ENCODE measurements around the gene USP5.

Gene USP5

DNA sequence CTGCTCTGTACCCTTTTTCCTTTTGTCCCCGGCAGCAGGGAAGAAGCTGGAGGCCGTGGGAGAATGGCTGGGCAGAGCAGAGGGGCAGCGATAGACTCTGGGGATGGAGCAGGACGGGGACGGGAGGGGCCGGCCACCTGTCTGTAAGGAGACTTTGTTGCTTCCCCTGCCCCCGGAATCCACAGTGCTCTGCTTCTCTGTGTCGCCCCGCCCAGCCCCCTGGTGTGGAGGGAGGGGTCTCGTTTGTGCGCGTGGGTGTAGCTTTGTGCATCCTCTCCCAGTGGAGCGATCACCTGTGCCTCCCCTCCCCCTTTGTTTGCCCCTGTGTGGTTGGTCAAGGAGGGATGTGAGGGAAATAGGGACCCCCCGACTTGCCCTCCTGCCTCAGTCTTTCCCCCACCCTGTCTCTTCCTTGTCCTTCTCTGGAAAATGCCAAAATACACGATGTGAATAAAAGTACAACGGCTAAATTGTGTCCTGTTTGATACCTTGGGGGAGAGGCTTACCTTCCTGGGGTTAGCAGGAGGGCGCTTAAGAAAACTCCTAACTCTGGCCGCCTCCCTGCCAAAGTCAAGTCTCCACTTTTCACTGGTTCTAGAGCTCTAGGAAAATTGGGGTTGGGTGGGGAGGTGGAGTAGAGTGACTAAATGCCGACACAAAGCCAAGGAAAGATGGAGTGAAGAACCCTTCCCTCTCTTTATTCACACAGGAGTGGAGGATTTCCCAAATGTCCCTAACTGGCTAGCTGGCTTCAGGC lies 14.4 kb downstream of the USP5 start:
- peak overlapping the region; percentile 99 for H3K4me3 ChIP-seq (ENCODE audit: low read length)
- peaks cover 32% of the 10 kb centered on the region for H3K4me1 ChIP-seq (ENCODE audit: control insufficient read depth, low read length)
- H3K27ac ChIP-seq (ENCODE audit: low read depth, low read length) = no peak overlapping the region
- peaks cover 23% of the 10 kb centered on the region for H3F3A ChIP-seq (ENCODE audit: control insufficient read depth, insufficient read depth)
- no peaks in the 10 kb centered on the region; the same call in 1 of the 2 replicates for H3K27me3 ChIP-seq (ENCODE audit: control insufficient read depth, low read length)
- H3K9me3 ChIP-seq (ENCODE audit: control insufficient read depth, insufficient read depth, low read length) = no peaks in the 10 kb centered on the region
- H3K79me2 ChIP-seq (ENCODE audit: control insufficient read depth, low read length) = peaks cover 34% of the 10 kb centered on the region
- peak overlapping the region; percentile 88 for H3K4me2 ChIP-seq (ENCODE audit: low read length)
- no peaks in the 10 kb centered on the region for H3K9me2 ChIP-seq (replicated peaks; ENCODE audit: control insufficient read depth, low read length)
- H3K36me3 ChIP-seq (ENCODE audit: control insufficient read depth, low read length) = peaks cover 90% of the 10 kb centered on the region
- peaks cover 20% of the 10 kb centered on the region for H4K20me1 ChIP-seq (ENCODE audit: control insufficient read depth, insufficient read depth, low read depth, low read length)
- no peak for TF ChIP-seq EZH2phosphoT487 (IDR thresholded peaks at IDR 0.05; ENCODE audit: borderline replicate concordance, low read length)
- TF ChIP-seq, protein P1, sequence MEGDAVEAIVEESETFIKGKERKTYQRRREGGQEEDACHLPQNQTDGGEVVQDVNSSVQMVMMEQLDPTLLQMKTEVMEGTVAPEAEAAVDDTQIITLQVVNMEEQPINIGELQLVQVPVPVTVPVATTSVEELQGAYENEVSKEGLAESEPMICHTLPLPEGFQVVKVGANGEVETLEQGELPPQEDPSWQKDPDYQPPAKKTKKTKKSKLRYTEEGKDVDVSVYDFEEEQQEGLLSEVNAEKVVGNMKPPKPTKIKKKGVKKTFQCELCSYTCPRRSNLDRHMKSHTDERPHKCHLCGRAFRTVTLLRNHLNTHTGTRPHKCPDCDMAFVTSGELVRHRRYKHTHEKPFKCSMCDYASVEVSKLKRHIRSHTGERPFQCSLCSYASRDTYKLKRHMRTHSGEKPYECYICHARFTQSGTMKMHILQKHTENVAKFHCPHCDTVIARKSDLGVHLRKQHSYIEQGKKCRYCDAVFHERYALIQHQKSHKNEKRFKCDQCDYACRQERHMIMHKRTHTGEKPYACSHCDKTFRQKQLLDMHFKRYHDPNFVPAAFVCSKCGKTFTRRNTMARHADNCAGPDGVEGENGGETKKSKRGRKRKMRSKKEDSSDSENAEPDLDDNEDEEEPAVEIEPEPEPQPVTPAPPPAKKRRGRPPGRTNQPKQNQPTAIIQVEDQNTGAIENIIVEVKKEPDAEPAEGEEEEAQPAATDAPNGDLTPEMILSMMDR (IDR thresholded peaks at IDR 0.05; ENCODE audit: low read depth, low read length, poor library complexity, severe bottlenecking) = no peak

DNA sequence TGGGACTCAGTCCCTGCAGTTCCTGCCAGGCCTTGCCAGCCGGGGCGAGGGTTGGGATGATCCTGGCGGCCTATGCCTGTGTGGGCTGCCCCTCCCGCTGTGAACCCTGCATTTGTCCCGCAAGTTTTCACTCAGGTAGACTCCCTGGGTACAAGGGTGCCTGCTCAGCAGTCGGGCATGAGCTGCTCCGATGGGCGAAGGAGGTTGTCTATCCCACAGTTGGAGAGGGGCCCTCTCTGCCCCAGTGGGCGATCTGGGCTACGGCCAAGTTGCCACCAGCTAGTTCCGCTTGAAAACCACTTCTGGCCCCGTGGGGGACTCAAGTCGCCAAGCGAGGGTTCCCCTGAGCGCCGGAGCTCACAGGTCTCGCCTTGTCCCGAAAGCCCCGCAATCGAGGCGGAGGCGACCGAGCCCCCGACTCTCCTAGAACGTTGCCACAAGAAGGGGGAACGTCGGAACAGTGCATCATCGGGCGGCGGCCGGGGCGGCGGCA lies 15.0 kb downstream of the USP5 start:
- Histone ChIP-seq H3K27me3 (ENCODE audit: control insufficient read depth, low read length) (no peaks in the 10 kb centered on the region; the same call in 1 of the 2 replicates), H3K36me3 (ENCODE audit: control insufficient read depth, low read length) (peaks cover 91% of the 10 kb centered on the region), H3K4me1 (ENCODE audit: control insufficient read depth, low read length) (peaks cover 39% of the 10 kb centered on the region), H3K4me3 (ENCODE audit: low read length) (peak overlapping the region; percentile 99), H4K20me1 (ENCODE audit: control insufficient read depth, insufficient read depth, low read depth, low read length) (peaks cover 20% of the 10 kb centered on the region), H3K27ac (ENCODE audit: low read depth, low read length) (peak overlapping the region; percentile 14; the same call in 1 of the 2 replicates), H3K9me3 (ENCODE audit: control insufficient read depth, insufficient read depth, low read length) (no peaks in the 10 kb centered on the region), H3F3A (ENCODE audit: control insufficient read depth, insufficient read depth) (peaks cover 29% of the 10 kb centered on the region), H3K79me2 (ENCODE audit: control insufficient read depth, low read length) (peaks cover 34% of the 10 kb centered on the region), H3K9me2 (replicated peaks; ENCODE audit: control insufficient read depth, low read length) (no peaks in the 10 kb centered on the region), H3K4me2 (ENCODE audit: low read length) (peak overlapping the region; percentile 88)
- TF ChIP-seq, protein P1 (IDR thresholded peaks at IDR 0.05; ENCODE audit: low read depth, low read length, poor library complexity, severe bottlenecking) = no peak
- no peak for TF ChIP-seq EZH2phosphoT487 (IDR thresholded peaks at IDR 0.05; ENCODE audit: borderline replicate concordance, low read length)

DNA sequence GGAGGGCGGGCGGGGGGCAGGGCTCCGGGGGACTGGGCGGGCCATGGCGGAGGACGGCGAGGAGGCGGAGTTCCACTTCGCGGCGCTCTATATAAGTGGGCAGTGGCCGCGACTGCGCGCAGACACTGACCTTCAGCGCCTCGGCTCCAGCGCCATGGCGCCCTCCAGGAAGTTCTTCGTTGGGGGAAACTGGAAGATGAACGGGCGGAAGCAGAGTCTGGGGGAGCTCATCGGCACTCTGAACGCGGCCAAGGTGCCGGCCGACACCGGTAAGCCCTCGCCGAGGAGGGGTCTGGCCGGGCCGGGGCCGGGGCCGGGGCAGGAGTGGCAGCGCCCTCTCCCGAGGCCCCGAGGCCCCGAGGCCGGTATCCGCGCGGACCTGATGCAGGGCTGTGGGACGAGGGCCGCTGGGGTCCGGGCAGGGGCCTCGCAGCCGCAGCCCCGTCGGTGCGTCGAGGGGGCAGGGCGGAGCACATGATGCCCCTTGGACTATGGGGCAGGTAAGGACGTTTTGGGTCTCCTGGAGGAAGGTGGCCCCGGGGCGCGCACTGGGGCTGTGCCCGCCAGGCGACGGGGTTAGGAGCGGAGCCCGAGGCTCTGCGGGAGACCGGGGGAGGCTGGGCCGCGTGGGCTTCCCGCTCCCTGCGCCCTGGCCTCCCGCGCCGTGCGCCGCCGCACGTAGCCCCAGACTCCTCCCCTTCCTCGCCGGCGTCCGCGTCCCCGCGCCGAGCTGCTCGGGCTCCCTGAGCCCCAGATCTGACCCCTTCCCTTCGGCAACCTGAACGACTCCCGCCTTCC lies 15.7 kb downstream of the USP5 start, which contains the start of gene TPI1:
TSS of gene TPI1 (plus strand) at position 119 of the 798 bp plus-strand sequence. CDS start at position 155, 36 bp downstream.
- TF ChIP-seq, protein P1 (IDR thresholded peaks at IDR 0.05; ENCODE audit: low read depth, low read length, poor library complexity, severe bottlenecking) = no peak
- no peak for TF ChIP-seq EZH2phosphoT487 (IDR thresholded peaks at IDR 0.05; ENCODE audit: borderline replicate concordance, low read length)
- Histone ChIP-seq H3K4me1 (ENCODE audit: control insufficient read depth, low read length) (peaks cover 45% of the 10 kb centered on the region), H3K27me3 (ENCODE audit: control insufficient read depth, low read length) (no peaks in the 10 kb centered on the region; the same call in 1 of the 2 replicates), H3K36me3 (ENCODE audit: control insufficient read depth, low read length) (peaks cover 90% of the 10 kb centered on the region), H3K4me3 (ENCODE audit: low read length) (peak within 1 kb of the TSS; percentile 99), H3K9me2 (replicated peaks; ENCODE audit: control insufficient read depth, low read length) (no peaks in the 10 kb centered on the region), H3K79me2 (ENCODE audit: control insufficient read depth, low read length) (peaks cover 36% of the 10 kb centered on the region), H3F3A (ENCODE audit: control insufficient read depth, insufficient read depth) (peaks cover 32% of the 10 kb centered on the region), H3K9me3 (ENCODE audit: control insufficient read depth, insufficient read depth, low read length) (no peaks in the 10 kb centered on the region), H3K4me2 (ENCODE audit: low read length) (peak within 1 kb of the TSS; percentile 88), H4K20me1 (ENCODE audit: control insufficient read depth, insufficient read depth, low read depth, low read length) (peaks cover 21% of the 10 kb centered on the region), H3K27ac (ENCODE audit: low read depth, low read length) (peak within 1 kb of the TSS; percentile 85)
